DOHH2 (cell line): ENCODE data around the gene ACTR10.

Source experiments
- H3F3A ChIP-seq: fragments of 200-600 bp; sonication (generic), shearing (Covaris generic); 2 replicates; pipeline ENCODE4 v1.6.0; 2016; ENCODE audit warnings: antibody characterized with exemption, mild to moderate bottlenecking; ENCODE audit not compliant: control insufficient read depth, insufficient read depth
- H3K27ac ChIP-seq: fragments of 200-600 bp; sonication (generic); 2 replicates; pipeline ENCODE4 v1.5.1; 2014; ENCODE audit warnings: low read depth, mild to moderate bottlenecking, low read length, moderate library complexity
- H3K27me3 ChIP-seq: fragments of 200-600 bp; sonication (generic); 2 replicates; pipeline ENCODE4 v1.6.1; 2014; ENCODE audit warnings: mild to moderate bottlenecking, low read length, mixed read lengths; ENCODE audit not compliant: control insufficient read depth
- H3K36me3 ChIP-seq: fragments of 200-600 bp; sonication (generic); 2 replicates; pipeline ENCODE4 v1.6.1; 2014; ENCODE audit warnings: mild to moderate bottlenecking, low read length, moderate library complexity, mixed read lengths; ENCODE audit not compliant: control insufficient read depth
- H3K4me1 ChIP-seq: fragments of 200-600 bp; sonication (generic); 2 replicates; pipeline ENCODE4 v1.6.1; 2014; ENCODE audit warnings: mild to moderate bottlenecking, low read length, mixed read lengths; ENCODE audit not compliant: control insufficient read depth
- H3K4me2 ChIP-seq: fragments of 200-600 bp; sonication (generic); 2 replicates; pipeline ENCODE4 v1.6.0; 2014; ENCODE audit warnings: mild to moderate bottlenecking, low read length, moderate library complexity
- H3K4me3 ChIP-seq: fragments of 200-600 bp; sonication (generic); 2 replicates; pipeline ENCODE4 v1.5.1; 2014; ENCODE audit warnings: mild to moderate bottlenecking, low read length, mixed read lengths
- H3K79me2 ChIP-seq: fragments of 200-600 bp; sonication (generic); 2 replicates; pipeline ENCODE4 v1.6.1; 2014; ENCODE audit warnings: mild to moderate bottlenecking, low read length, mixed read lengths; ENCODE audit not compliant: control insufficient read depth
- H3K9me2 ChIP-seq: fragments of 200-600 bp; sonication (generic); replicated peaks from 2 replicates; pipeline ENCODE4 v1.6.1; 2014; ENCODE audit warnings: mild to moderate bottlenecking, low read length, mixed read lengths; ENCODE audit not compliant: control insufficient read depth
- H3K9me3 ChIP-seq: fragments of 200-600 bp; sonication (generic); 2 replicates; pipeline ENCODE4 v1.6.1; 2014; ENCODE audit warnings: antibody characterized with exemption, low read length, mixed read lengths; ENCODE audit not compliant: control insufficient read depth, insufficient read depth
- H4K20me1 ChIP-seq: fragments of 200-600 bp; sonication (generic); 2 replicates; pipeline ENCODE4 v1.6.0; 2014; ENCODE audit warnings: low read depth, mild to moderate bottlenecking, antibody characterized with exemption, low read length, moderate library complexity; ENCODE audit not compliant: control insufficient read depth, insufficient read depth
- CTCF ChIP-seq: fragments of 200-600 bp; sonication (generic); IDR thresholded peaks from one replicate; pipeline ENCODE4 v1.5.1; 2014; ENCODE audit warnings: antibody characterized with exemption, mild to moderate bottlenecking, low read depth, low read length; ENCODE audit not compliant: poor library complexity, severe bottlenecking
- EZH2phosphoT487 ChIP-seq: fragments of 200-600 bp; sonication (generic); IDR thresholded peaks from 2 replicates; pipeline ENCODE4 v1.6.1; 2017; ENCODE audit warnings: borderline replicate concordance, mild to moderate bottlenecking, antibody characterized with exemption, low read length, moderate library complexity, mixed read lengths

The ACTR10 gene

GRCh38 chr14:58167057-58167456 lies 32.9 kb upstream of the ACTR10 start:
- no peaks in the 10 kb centered on the region for H3K36me3 ChIP-seq
- no peaks in the 10 kb centered on the region for H3K4me1 ChIP-seq
- no peaks in the 10 kb centered on the region for H4K20me1 ChIP-seq
- no peak overlapping the region for H3K4me2 ChIP-seq
- no peaks in the 10 kb centered on the region for H3K9me3 ChIP-seq
- TF ChIP-seq CTCF (no peak), EZH2phosphoT487 (no peak)
- H3K4me3 ChIP-seq = no peak overlapping the region
- H3K27me3 ChIP-seq = 0 out of 2 replicates have a peak, but pooled peaks cover 5% of the 10 kb centered on the region
- no peaks in the 10 kb centered on the region for H3F3A ChIP-seq
- H3K27ac ChIP-seq = no peak overlapping the region
- H3K79me2 ChIP-seq = no peaks in the 10 kb centered on the region
- H3K9me2 ChIP-seq = no peaks in the 10 kb centered on the region

- no peaks in the 10 kb centered on the region for H3F3A ChIP-seq
- no peaks in the 10 kb centered on the region for H3K4me1 ChIP-seq
- TF ChIP-seq EZH2phosphoT487 (no peak), CTCF (no peak)
- no peak overlapping the region for H3K27ac ChIP-seq
- no peaks in the 10 kb centered on the region for H3K36me3 ChIP-seq
- no peaks in the 10 kb centered on the region for H3K9me3 ChIP-seq
- H3K4me3 ChIP-seq = no peak overlapping the region
- no peaks in the 10 kb centered on the region for H4K20me1 ChIP-seq
- H3K79me2 ChIP-seq = no peaks in the 10 kb centered on the region
- H3K4me2 ChIP-seq = no peak overlapping the region
- no peaks in the 10 kb centered on the region for H3K9me2 ChIP-seq
- H3K27me3 ChIP-seq = 0 out of 2 replicates have a peak, but pooled peaks cover 5% of the 10 kb centered on the region
These were observed 32.1 kb upstream of the ACTR10 start for GRCh38 chr14:58167891-58168290.

- no peak for TF ChIP-seq CTCF
- no peak for TF ChIP-seq EZH2phosphoT487
- no peak overlapping the region for H3K4me2 ChIP-seq
- H3K27ac ChIP-seq = no peak overlapping the region
- H3K9me3 ChIP-seq = no peaks in the 10 kb centered on the region
- H3K9me2 ChIP-seq = no peaks in the 10 kb centered on the region
- no peaks in the 10 kb centered on the region for H3K79me2 ChIP-seq
- no peak overlapping the region for H3K4me3 ChIP-seq
- no peaks in the 10 kb centered on the region for H3F3A ChIP-seq
- H3K36me3 ChIP-seq = no peaks in the 10 kb centered on the region
- no peaks in the 10 kb centered on the region for H4K20me1 ChIP-seq
- 0 out of 2 replicates have a peak, but pooled peaks cover 5% of the 10 kb centered on the region for H3K27me3 ChIP-seq
- no peaks in the 10 kb centered on the region for H3K4me1 ChIP-seq
These were observed 28.9 kb upstream of the ACTR10 start for GRCh38 chr14:58171090-58171489.
